ENCODE data around the gene KIAA0232.

The KIAA0232 gene

GRCh38 chr4:6781561-6781960 lies 966 bp upstream of the KIAA0232 start:
- Histone ChIP-seq H3K36me3 (ENCODE audit: control insufficient read depth, low read length) (peaks cover 12% of the 10 kb centered on the region), H3K27ac (ENCODE audit: low read depth, low read length) (peak overlapping the region; percentile 50; the same call in 1 of the 2 replicates), H3K4me3 (ENCODE audit: low read length) (peak overlapping the region; percentile 73), H3K79me2 (ENCODE audit: control insufficient read depth, low read length) (peaks cover 35% of the 10 kb centered on the region), H3K27me3 (ENCODE audit: control insufficient read depth, low read length) (no peaks in the 10 kb centered on the region), H3K9me2 (replicated peaks; ENCODE audit: control insufficient read depth, low read length) (no peaks in the 10 kb centered on the region), H3K4me2 (ENCODE audit: low read length) (peak overlapping the region; percentile 71), H3K4me1 (ENCODE audit: control insufficient read depth, low read length) (peaks cover 31% of the 10 kb centered on the region), H3K9me3 (ENCODE audit: control insufficient read depth, insufficient read depth, low read length) (no peaks in the 10 kb centered on the region), H3F3A (ENCODE audit: control insufficient read depth, insufficient read depth) (peaks cover 16% of the 10 kb centered on the region), H4K20me1 (ENCODE audit: control insufficient read depth, insufficient read depth, low read depth, low read length) (peaks cover 22% of the 10 kb centered on the region)
- TF ChIP-seq CTCF (IDR thresholded peaks at IDR 0.05; ENCODE audit: low read depth, low read length, poor library complexity, severe bottlenecking) (no peak), EZH2phosphoT487 (IDR thresholded peaks at IDR 0.05; ENCODE audit: borderline replicate concordance, low read length) (no peak)

GRCh38 chr4:6782846-6783110 lies 251 bp downstream of the KIAA0232 start:
- Histone ChIP-seq H3F3A (ENCODE audit: control insufficient read depth, insufficient read depth) (peaks cover 16% of the 10 kb centered on the region), H3K79me2 (ENCODE audit: control insufficient read depth, low read length) (peaks cover 46% of the 10 kb centered on the region), H3K4me2 (ENCODE audit: low read length) (peak overlapping the region; percentile 88), H3K4me1 (ENCODE audit: control insufficient read depth, low read length) (peaks cover 23% of the 10 kb centered on the region), H4K20me1 (ENCODE audit: control insufficient read depth, insufficient read depth, low read depth, low read length) (peaks cover 22% of the 10 kb centered on the region), H3K4me3 (ENCODE audit: low read length) (peak overlapping the region; percentile 97), H3K9me2 (replicated peaks; ENCODE audit: control insufficient read depth, low read length) (no peaks in the 10 kb centered on the region), H3K27ac (ENCODE audit: low read depth, low read length) (peak overlapping the region; percentile 80), H3K36me3 (ENCODE audit: control insufficient read depth, low read length) (peaks cover 12% of the 10 kb centered on the region), H3K27me3 (ENCODE audit: control insufficient read depth, low read length) (no peaks in the 10 kb centered on the region), H3K9me3 (ENCODE audit: control insufficient read depth, insufficient read depth, low read length) (no peaks in the 10 kb centered on the region)
- TF ChIP-seq EZH2phosphoT487 (IDR thresholded peaks at IDR 0.05; ENCODE audit: borderline replicate concordance, low read length) (no peak), CTCF (IDR thresholded peaks at IDR 0.05; ENCODE audit: low read depth, low read length, poor library complexity, severe bottlenecking) (no peak)

- H4K20me1 ChIP-seq (ENCODE audit: control insufficient read depth, insufficient read depth, low read depth, low read length), result peaks cover 26% of the 10 kb centered on the region
- peaks cover 16% of the 10 kb centered on the region for H3F3A ChIP-seq (ENCODE audit: control insufficient read depth, insufficient read depth)
- H3K4me3 ChIP-seq (ENCODE audit: low read length), result peak overlapping the region; percentile 97
- peaks cover 17% of the 10 kb centered on the region for H3K36me3 ChIP-seq (ENCODE audit: control insufficient read depth, low read length)
- H3K9me2 ChIP-seq (replicated peaks; ENCODE audit: control insufficient read depth, low read length), result no peaks in the 10 kb centered on the region
- H3K9me3 ChIP-seq (ENCODE audit: control insufficient read depth, insufficient read depth, low read length), result no peaks in the 10 kb centered on the region
- peak overlapping the region; percentile 80 for H3K27ac ChIP-seq (ENCODE audit: low read depth, low read length)
- no peak for TF ChIP-seq EZH2phosphoT487 (IDR thresholded peaks at IDR 0.05; ENCODE audit: borderline replicate concordance, low read length)
- peak; percentile 39 for TF ChIP-seq CTCF (IDR thresholded peaks at IDR 0.05; ENCODE audit: low read depth, low read length, poor library complexity, severe bottlenecking)
- H3K27me3 ChIP-seq (ENCODE audit: control insufficient read depth, low read length), result no peaks in the 10 kb centered on the region
- H3K4me2 ChIP-seq (ENCODE audit: low read length), result peak overlapping the region; percentile 98
- peaks cover 52% of the 10 kb centered on the region for H3K79me2 ChIP-seq (ENCODE audit: control insufficient read depth, low read length)
- H3K4me1 ChIP-seq (ENCODE audit: control insufficient read depth, low read length), result peaks cover 22% of the 10 kb centered on the region
Measured at GRCh38 chr4:6783111-6783981, 819 bp downstream of the KIAA0232 start.
